ENCODE measurements around the gene PCSK2.
A peak's percentile ranks its signal among the peaks of the same experiment; 100 is the strongest.

Gene PCSK2

GRCh38 chr20:17343091-17343490, 116.3 kb downstream of the PCSK2 start:
- DNase-seq, result no peak

GRCh38 chr20:17343656-17344452, 117.0 kb downstream of the PCSK2 start:
- no peak for DNase-seq

GRCh38 chr20:17344790-17345189, 118.0 kb downstream of the PCSK2 start:
- no peak for DNase-seq

- no peak for DNase-seq
Measured at GRCh38 chr20:17345321-17345720, 118.5 kb downstream of the PCSK2 start.

GRCh38 chr20:17350321-17350720, 123.5 kb downstream of the PCSK2 start:
- no peak for DNase-seq

GRCh38 chr20:17357238-17357637, 130.4 kb downstream of the PCSK2 start:
- DNase-seq, result peak; percentile 11

GRCh38 chr20:17358854-17359253, 132.0 kb downstream of the PCSK2 start:
- DNase-seq, result no peak

GRCh38 chr20:17364681-17365080, 137.8 kb downstream of the PCSK2 start:
- no peak for DNase-seq

GRCh38 chr20:17365831-17366230, 139.0 kb downstream of the PCSK2 start:
- no peak for DNase-seq

GRCh38 chr20:17369506-17369905, 142.7 kb downstream of the PCSK2 start:
- no peak for DNase-seq

- DNase-seq, result no peak
Measured at GRCh38 chr20:17372806-17373440, 146.1 kb downstream of the PCSK2 start.

- no peak for DNase-seq
Measured at GRCh38 chr20:17374086-17374485, 147.2 kb downstream of the PCSK2 start.

- no peak for DNase-seq
Measured at GRCh38 chr20:17376031-17376430, 149.2 kb downstream of the PCSK2 start.

GRCh38 chr20:17377231-17377630, 150.4 kb downstream of the PCSK2 start:
- no peak for DNase-seq

GRCh38 chr20:17379651-17380050, 152.8 kb downstream of the PCSK2 start:
- no peak for DNase-seq

GRCh38 chr20:17380801-17381200, 154.0 kb downstream of the PCSK2 start:
- no peak for DNase-seq

- no peak for DNase-seq
Measured at GRCh38 chr20:17381724-17382123, 154.9 kb downstream of the PCSK2 start.

- DNase-seq, result no peak
Measured at GRCh38 chr20:17385798-17386197, 159.0 kb downstream of the PCSK2 start.

- DNase-seq, result no peak
Measured at GRCh38 chr20:17390655-17391054, 163.8 kb downstream of the PCSK2 start.

- DNase-seq, result no peak
Measured at GRCh38 chr20:17391127-17391771, 164.4 kb downstream of the PCSK2 start.

GRCh38 chr20:17394411-17394810, 167.6 kb downstream of the PCSK2 start:
- DNase-seq, result no peak

- no peak for DNase-seq
Measured at GRCh38 chr20:17395729-17396128, 168.9 kb downstream of the PCSK2 start.

- DNase-seq, result no peak
Measured at GRCh38 chr20:17399303-17399985, 172.6 kb downstream of the PCSK2 start.

All from NCI-H2081 treated with DMSO at 0.1 percent for 48 hours (cell line).